A549 treated with Hydrocortisone at 1 μM for 4 hours (cell line): ENCODE data around the gene SENP5. TPM values are rescaled to one million over a fixed set of nuclear protein-coding genes. Genes with fewer than 3 reads are reported as not detected.

Experiments
- total RNA-seq: library from RNA; stranded (reverse); fragments of 200-300 nt; extraction: Qiagen RNA extraction; gene quantifications from 5 replicates; pipeline ENCODE4 v1.2.3, GENCODE V29; 2022

Gene SENP5
- 5.7 to 6.9 TPM (median 6.2 TPM) in 5 replicates for total RNA-seq

GRCh38 chr3:196867507-196868296 is at the start of gene SENP5:
Gene SENP5, plus strand, starts transcription at chr3:196867920. Its CDS starts 17,262 bp downstream, at chr3:196885182.

GRCh38 chr3:196942226-196942914 is 74.7 kb downstream of the SENP5 start, which contains the start of gene NCBP2:
Gene NCBP2, minus strand, starts transcription at chr3:196942528. Its CDS starts 25 bp downstream, at chr3:196942503.

GRCh38 chr3:196968233-196969133 is 100.8 kb downstream of the SENP5 start, which contains the start of gene PIGZ:
Gene PIGZ, minus strand, starts transcription at chr3:196968833. Its CDS starts 16,802 bp downstream, at chr3:196952031.

Other genes starting within 250 kb of the SENP5 start
- gene NRROS, start 228.2 kb upstream of the SENP5 start, total RNA-seq = 0.03 TPM in 1 of 5 replicates, not detected in the others
- gene CEP19, start 155.7 kb upstream of the SENP5 start, total RNA-seq = 2.5 to 3.4 TPM (median 2.7 TPM) in 5 replicates
- gene PIGX, start 155.5 kb upstream of the SENP5 start, total RNA-seq = 27.5 to 32.9 TPM (median 31.7 TPM) in 5 replicates
- 34.2 to 58.9 TPM (median 41.2 TPM) in 5 replicates for gene PAK2, start 128.1 kb upstream of the SENP5 start, total RNA-seq
- gene NCBP2, start 74.6 kb downstream of the SENP5 start, total RNA-seq = 38.8 to 53.1 TPM (median 43.0 TPM) in 5 replicates
- 1.1 to 1.9 TPM (median 1.5 TPM) in 5 replicates for gene PIGZ, start 100.9 kb downstream of the SENP5 start, total RNA-seq
- gene MELTF, start 161.9 kb downstream of the SENP5 start, total RNA-seq = 50.2 to 63.0 TPM (median 56.4 TPM) in 5 replicates